HEK293T (cell line): ENCODE measurements around the gene EPGN.

ENCODE experiments used
- CTCF ChIA-PET: fragments of 350-600 bp; formaldehyde crosslinking; extraction: SDS; loops from one replicate; lab custom pipeline; 2021; ENCODE audit warnings: antibody characterized with exemption, inconsistent platforms; lab: Yijun Ruan, JAX
- POLR2A ChIA-PET: fragments of 350-600 bp; formaldehyde crosslinking; extraction: SDS; loops from one replicate; lab custom pipeline; 2020; ENCODE audit warnings: antibody characterized with exemption, inconsistent platforms; lab: Yijun Ruan, JAX
- DNase-seq: peaks from one replicate; pipeline ENCODE4 v3.0.0; 2012; ENCODE audit warnings: mixed read lengths; ENCODE audit errors: extremely low spot score
- ARNT ChIP-seq: fragments of 450-650 bp; IDR thresholded peaks from 2 replicates; pipeline ENCODE4 v1.6.1; 2017; ENCODE audit warnings: mild to moderate bottlenecking
- BHLHE40 ChIP-seq: fragments of 450-650 bp; IDR thresholded peaks from 2 replicates; pipeline ENCODE4 v1.6.1; 2016; ENCODE audit warnings: mild to moderate bottlenecking, moderate library complexity, borderline replicate concordance
- CTBP1 ChIP-seq: fragments of 450-650 bp; IDR thresholded peaks from 2 replicates; pipeline ENCODE4 v1.6.1; 2016; ENCODE audit warnings: borderline replicate concordance
- ELF4 ChIP-seq: fragments of 450-650 bp; IDR thresholded peaks from 2 replicates; pipeline ENCODE4 v1.6.1; 2017; ENCODE audit warnings: antibody characterized with exemption
- FOXA1 ChIP-seq: fragments of 450-650 bp; IDR thresholded peaks from 2 replicates; pipeline ENCODE4 v1.6.1; 2016; ENCODE audit warnings: mild to moderate bottlenecking
- FOXK2 ChIP-seq: fragments of 450-650 bp; IDR thresholded peaks from 2 replicates; pipeline ENCODE4 v1.6.1; 2016; ENCODE audit warnings: mild to moderate bottlenecking
- FOXM1 ChIP-seq: fragments of 450-650 bp; IDR thresholded peaks from 2 replicates; pipeline ENCODE4 v1.6.1; 2017; ENCODE audit warnings: mild to moderate bottlenecking, borderline replicate concordance
- HDGF ChIP-seq: fragments of 450-650 bp; IDR thresholded peaks from 2 replicates; pipeline ENCODE4 v1.6.1; 2017; ENCODE audit warnings: antibody characterized with exemption, borderline replicate concordance
- L3MBTL2 ChIP-seq: fragments of 450-650 bp; conservative IDR thresholded peaks from 2 replicates; pipeline ENCODE4 v1.6.1; 2016; ENCODE audit warnings: mild to moderate bottlenecking
- LEF1 ChIP-seq: fragments of 450-650 bp; IDR thresholded peaks from 2 replicates; pipeline ENCODE4 v1.6.1; 2017; ENCODE audit warnings: mild to moderate bottlenecking, borderline replicate concordance
- NFRKB ChIP-seq: fragments of 450-650 bp; IDR thresholded peaks from 2 replicates; pipeline ENCODE4 v1.6.1; 2016; ENCODE audit warnings: mild to moderate bottlenecking, moderate library complexity
- PKNOX1 ChIP-seq: fragments of 450-650 bp; IDR thresholded peaks from 2 replicates; pipeline ENCODE4 v1.6.1; 2016
- SP1 ChIP-seq: fragments of 450-650 bp; IDR thresholded peaks from 2 replicates; pipeline ENCODE4 v1.6.1; 2017
- SUZ12 ChIP-seq: fragments of 450-650 bp; IDR thresholded peaks from 2 replicates; pipeline ENCODE4 v1.6.1; 2016; ENCODE audit warnings: mild to moderate bottlenecking
- TARDBP ChIP-seq: fragments of 450-650 bp; IDR thresholded peaks from 2 replicates; pipeline ENCODE4 v1.6.1; 2016
- ZNF384 ChIP-seq: fragments of 450-650 bp; IDR thresholded peaks from 2 replicates; pipeline ENCODE4 v1.6.1; 2016

The EPGN gene

GRCh38 chr4:74328501-74328900 lies 20.2 kb downstream of the EPGN start:
- DNase-seq: no peak
- no peak for TF ChIP-seq HDGF
- no peak for TF ChIP-seq BHLHE40
- no peak for TF ChIP-seq FOXK2
- TF ChIP-seq NFRKB: no peak
- no peak for TF ChIP-seq FOXA1
- no peak for TF ChIP-seq ELF4
- no peak for TF ChIP-seq CTBP1
- no peak for TF ChIP-seq TARDBP
- no peak for TF ChIP-seq SP1
- TF ChIP-seq LEF1: no peak
- no peak for TF ChIP-seq SUZ12
- no peak for TF ChIP-seq ARNT
- no peak for TF ChIP-seq FOXM1
- no peak for TF ChIP-seq PKNOX1
- no peak for TF ChIP-seq L3MBTL2
- TF ChIP-seq ZNF384: no peak
- POLR2A ChIA-PET: no interaction called here
- CTCF ChIA-PET: no interaction called here

DNA sequence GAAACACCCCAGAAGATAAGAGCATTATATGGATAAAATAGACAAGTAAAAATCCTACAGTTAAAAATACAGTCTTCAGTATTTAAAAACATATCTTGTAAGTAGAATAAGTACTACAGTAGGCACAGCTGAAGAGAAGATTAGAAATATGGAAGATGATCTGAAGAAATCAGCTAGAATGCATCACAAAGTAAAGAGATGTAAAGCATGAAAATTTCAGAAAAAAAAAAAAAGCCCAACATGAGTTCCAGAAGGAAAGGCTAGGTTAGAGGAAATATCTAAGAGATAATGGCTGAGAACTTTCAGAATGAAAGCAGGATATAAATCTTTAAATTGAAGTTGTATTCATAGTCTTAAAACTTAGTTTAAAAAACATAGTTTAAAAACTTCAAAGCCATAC lies 21.0 kb downstream of the EPGN start:
- ChIA-PET POLR2A (no interaction called here), CTCF (no interaction called here)
- no peak for DNase-seq
- TF ChIP-seq SUZ12 (no peak), TARDBP (no peak), FOXM1 (no peak), ARNT (no peak), FOXA1 (no peak), NFRKB (no peak), PKNOX1 (no peak), HDGF (no peak), ELF4 (no peak), FOXK2 (no peak), BHLHE40 (no peak), LEF1 (no peak), CTBP1 (no peak), ZNF384 (no peak), SP1 (no peak)

- DNase-seq: no peak
- ChIA-PET CTCF (no interaction called here), POLR2A (no interaction called here)
- no peak for TF ChIP-seq FOXK2
- no peak for TF ChIP-seq ZNF384
- TF ChIP-seq ELF4: no peak
- TF ChIP-seq HDGF: no peak
- TF ChIP-seq L3MBTL2: no peak
- no peak for TF ChIP-seq SUZ12
- no peak for TF ChIP-seq PKNOX1
- no peak for TF ChIP-seq TARDBP
- TF ChIP-seq FOXA1: no peak
- TF ChIP-seq LEF1: no peak
- no peak for TF ChIP-seq FOXM1
- TF ChIP-seq SP1: no peak
These were observed 22.1 kb downstream of the EPGN start for GRCh38 chr4:74330295-74330750.

GRCh38 chr4:74331252-74331651 lies 23.0 kb downstream of the EPGN start:
- TF ChIP-seq ELF4 (no peak), NFRKB (no peak), HDGF (no peak)
- ChIA-PET POLR2A (no interaction called here), CTCF (no interaction called here)
- DNase-seq: no peak

DNA sequence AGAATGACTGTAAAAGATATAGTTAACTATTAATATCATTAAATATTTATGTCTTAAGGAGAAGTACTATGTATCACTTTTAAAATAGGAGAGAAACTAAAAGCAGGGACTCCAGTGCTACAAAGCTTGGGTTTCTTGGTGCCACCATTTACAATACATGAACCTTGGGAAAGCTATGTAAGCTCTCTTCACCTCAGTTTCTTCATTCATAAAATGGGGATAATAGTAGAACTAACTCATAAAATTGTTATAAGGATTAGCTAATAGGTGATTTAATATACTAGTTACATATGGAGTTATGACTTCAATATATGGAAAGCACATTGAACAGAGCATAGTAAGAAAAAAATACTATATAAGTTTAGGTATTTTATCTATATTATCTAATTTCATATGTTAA lies 23.7 kb downstream of the EPGN start:
- CTCF ChIA-PET: no interaction called here
- TF ChIP-seq FOXM1 (no peak), ZNF384 (no peak), FOXK2 (no peak), SUZ12 (no peak), HDGF (no peak), ELF4 (no peak), CTBP1 (no peak), L3MBTL2 (no peak), TARDBP (no peak), LEF1 (no peak), ARNT (no peak), SP1 (no peak), FOXA1 (no peak), NFRKB (no peak), BHLHE40 (no peak), PKNOX1 (no peak)
- POLR2A ChIA-PET: no interaction called here
- DNase-seq: no peak

GRCh38 chr4:74334636-74335035 lies 26.4 kb downstream of the EPGN start:
- CTCF ChIA-PET: no interaction called here
- POLR2A ChIA-PET: no interaction called here
- DNase-seq: no peak
- TF ChIP-seq BHLHE40 (no peak), FOXM1 (no peak), LEF1 (no peak), SP1 (no peak), FOXA1 (no peak), TARDBP (no peak), CTBP1 (no peak), ZNF384 (no peak)
